ENCODE results near the gene NINJ2. TPM values are rescaled to one million over a fixed set of nuclear protein-coding genes. Genes with fewer than 3 reads are reported as not detected.

The NINJ2 gene
- polyA plus RNA-seq, 1 of the 3 experiments (the other 2 are of a cell fraction), result 0.07 TPM

DNA sequence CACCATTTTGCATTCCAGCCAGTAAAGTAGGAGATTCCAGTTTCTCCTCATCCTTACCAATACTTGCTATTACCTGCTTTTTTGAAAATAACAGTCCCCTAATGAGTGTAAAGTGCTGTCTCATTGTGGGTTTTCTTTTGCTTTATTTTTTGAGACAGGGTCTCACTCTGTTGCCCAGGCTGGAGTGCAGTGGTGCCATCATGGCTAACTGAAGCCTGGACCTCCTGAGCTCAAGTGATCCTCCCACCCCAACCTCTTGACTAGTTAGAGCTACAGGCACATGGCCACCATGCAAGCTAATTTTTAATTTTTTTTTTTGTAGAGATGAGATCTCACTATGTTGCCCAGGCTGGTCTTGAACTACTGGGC lies 60.6 kb downstream of the NINJ2 start:
- no peak for DNase-seq
- H3K79me2 ChIP-seq (ENCODE audit: insufficient read depth), result no peaks in the 10 kb centered on the region
- no peak overlapping the region for H3K9ac ChIP-seq
- H3K4me3 ChIP-seq (ENCODE audit: low read depth in 2 of 2, low read length in 1 of 2), result no peak overlapping the region
- H3K9me2 ChIP-seq, result no peaks in the 10 kb centered on the region
- H3K27me3 ChIP-seq (ENCODE audit: insufficient read depth), result no peaks in the 10 kb centered on the region
- peaks cover 0 to 5% of the 10 kb centered on the region in 2 experiments; a peak in 1 of 4 replicates for H3K4me1 ChIP-seq (ENCODE audit: control insufficient read depth in 1 of 2, insufficient read depth in 2 of 2, low read depth in 1 of 2, low read length in 1 of 2)
- ChIA-PET CTCF (interaction anchor here (1.3 to 1.5 kb wide), 2 partner anchors 11 to 32 kb away, joined by 3 read pairs; no protein-coding TSS in a partner anchor), POLR2A (no interaction called here)
- no peaks in the 10 kb centered on the region for H4K20me1 ChIP-seq (ENCODE audit: insufficient read depth)
- no peaks in the 10 kb centered on the region for H3F3A ChIP-seq (replicated peaks; ENCODE audit: insufficient read depth)
- no peak overlapping the region for H2AFZ ChIP-seq (ENCODE audit: low read depth)
- no peak overlapping the region for H3K27ac ChIP-seq (ENCODE audit: low read depth in 2 of 2, low read length in 1 of 2)
- H3K36me3 ChIP-seq (replicated peaks in 1 of 2; ENCODE audit: control insufficient read depth in 1 of 2, insufficient read depth in 2 of 2, low read length in 1 of 2), result no peaks in the 10 kb centered on the region
- TF ChIP-seq NRF1 (IDR thresholded peaks at IDR 0.05; ENCODE audit: low read depth, low read length) (no peak), RCOR1 (IDR thresholded peaks at IDR 0.05; ENCODE audit: low read length) (no peak), TEAD4 (IDR thresholded peaks at IDR 0.05; ENCODE audit: borderline replicate concordance, insufficient read depth) (no peak), IRF3 (IDR thresholded peaks at IDR 0.05; ENCODE audit: low read depth, low read length) (no peak), TCF12 (IDR thresholded peaks at IDR 0.05) (no peak)
- no peaks in the 10 kb centered on the region for H3K9me3 ChIP-seq
- no peak overlapping the region for H3K4me2 ChIP-seq

DNA sequence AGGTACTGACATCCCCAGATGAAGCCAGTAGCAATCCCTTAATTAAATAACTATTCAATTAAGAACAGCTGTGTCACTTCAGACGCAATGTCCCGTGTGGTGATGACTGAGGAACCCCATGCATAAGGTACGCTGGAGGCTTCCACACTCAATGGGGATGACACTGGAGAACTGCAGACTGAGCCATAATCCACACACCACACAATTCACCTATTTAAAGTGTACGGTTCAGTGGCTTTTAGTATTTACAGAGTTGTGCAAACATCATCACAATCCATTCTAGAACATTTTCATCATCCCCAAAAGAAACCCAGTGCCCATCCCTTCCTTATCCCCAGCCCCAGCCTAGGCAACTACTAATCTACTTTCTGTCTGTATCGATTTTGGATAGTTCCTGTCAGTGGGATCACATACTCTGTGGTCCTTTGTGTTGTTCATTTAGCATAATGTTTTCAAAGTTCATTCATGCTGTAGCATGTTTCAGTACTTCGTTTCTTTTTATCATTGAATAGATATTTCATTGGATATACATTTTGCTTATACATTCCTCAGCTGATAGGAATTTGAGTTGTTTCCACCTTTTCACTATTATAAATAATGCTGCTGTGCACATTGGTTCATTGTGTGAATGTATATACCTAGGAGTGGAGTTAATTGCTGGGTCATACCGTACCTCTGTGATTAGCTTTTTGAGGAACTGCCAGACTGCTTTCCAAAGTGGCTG lies 61.1 kb downstream of the NINJ2 start:
- H3F3A ChIP-seq (replicated peaks; ENCODE audit: insufficient read depth), result no peaks in the 10 kb centered on the region
- H3K4me2 ChIP-seq, result no peak overlapping the region
- no peak overlapping the region for H2AFZ ChIP-seq (ENCODE audit: low read depth)
- TF ChIP-seq EZH2phosphoT487 (IDR thresholded peaks at IDR 0.05; ENCODE audit: borderline replicate concordance, low read depth) (no peak), ELF1 (IDR thresholded peaks at IDR 0.05) (no peak), MXI1 (IDR thresholded peaks at IDR 0.05; ENCODE audit: low read depth, low read length) (no peak), GABPA (IDR thresholded peaks at IDR 0.05; ENCODE audit: low read depth) (no peak), FOXM1 (IDR thresholded peaks at IDR 0.05; ENCODE audit: low read depth) (no peak), NFIC (IDR thresholded peaks at IDR 0.05; ENCODE audit: borderline replicate concordance) (no peak), SMC3 (IDR thresholded peaks at IDR 0.05; ENCODE audit: low read depth, low read length) (no peak), REST (IDR thresholded peaks at IDR 0.05; ENCODE audit: low read depth, low read length) (no peak), IRF3 (IDR thresholded peaks at IDR 0.05; ENCODE audit: low read depth, low read length) (no peak), NRF1 (IDR thresholded peaks at IDR 0.05; ENCODE audit: low read depth, low read length) (no peak), RCOR1 (IDR thresholded peaks at IDR 0.05; ENCODE audit: low read length) (no peak), EP300 (IDR thresholded peaks at IDR 0.05; ENCODE audit: borderline replicate concordance in 1 of 2, low read depth in 1 of 2, low read length in 1 of 2) (no peak), JUND (IDR thresholded peaks at IDR 0.05) (no peak), FOXJ3 (CRISPR knock-in tag; IDR thresholded peaks at IDR 0.05) (no peak)
- H3K9ac ChIP-seq, result no peak overlapping the region
- no peaks in the 10 kb centered on the region for H3K9me3 ChIP-seq
- H3K27ac ChIP-seq (ENCODE audit: low read depth in 2 of 2, low read length in 1 of 2), result no peak overlapping the region
- H3K79me2 ChIP-seq (ENCODE audit: insufficient read depth), result no peaks in the 10 kb centered on the region
- DNase-seq, result no peak
- no peaks in the 10 kb centered on the region for H4K20me1 ChIP-seq (ENCODE audit: insufficient read depth)
- CTCF ChIA-PET, result interaction anchor here (1.5 kb wide), 1 partner anchor 32 kb away, joined by 3 read pairs; no protein-coding TSS in a partner anchor
- 76% methylated on average over 7 of the region's 7 CpGs for whole genome bisulfite sequencing (ENCODE audit: low lambda C conversion rate)
- H3K36me3 ChIP-seq (replicated peaks in 1 of 2; ENCODE audit: control insufficient read depth in 1 of 2, insufficient read depth in 2 of 2, low read length in 1 of 2), result no peaks in the 10 kb centered on the region
- no peaks in the 10 kb centered on the region for H3K27me3 ChIP-seq (ENCODE audit: insufficient read depth)
- H3K4me3 ChIP-seq (ENCODE audit: low read depth in 2 of 2, low read length in 1 of 2), result no peak overlapping the region
- H3K4me1 ChIP-seq (ENCODE audit: control insufficient read depth in 1 of 2, insufficient read depth in 2 of 2, low read depth in 1 of 2, low read length in 1 of 2), result peaks cover 0 to 5% of the 10 kb centered on the region in 2 experiments; a peak in 1 of 4 replicates
- H3K9me2 ChIP-seq, result no peaks in the 10 kb centered on the region
- POLR2A ChIA-PET, result no interaction called here
